Fibroblast of mammary gland (primary cell): ENCODE results near the gene SMARCD2.

Experiments
- DNase-seq: peaks from one replicate; pipeline ENCODE4 v3.0.0-alpha.2; 2010; ENCODE audit warnings: low read depth
- H3K4me3 ChIP-seq: 2 replicates; pipeline ENCODE4 v1.5.1; 2011; ENCODE audit warnings: low read depth, mild to moderate bottlenecking, low read length, moderate library complexity; ENCODE audit not compliant: control insufficient read depth
- CTCF ChIP-seq: conservative IDR thresholded peaks from 2 replicates; pipeline ENCODE4 v1.5.1; 2011; ENCODE audit warnings: low read depth, low read length, inconsistent platforms; ENCODE audit not compliant: control insufficient read depth, insufficient read depth

SMARCD2 gene

GRCh38 chr17:63842173-63842539 is 329 bp downstream of the SMARCD2 start:
- DNase-seq: no peak
- H3K4me3 ChIP-seq: peak overlapping the region; percentile 89
- no peak for TF ChIP-seq CTCF

- peak; percentile 37 for DNase-seq
- peak overlapping the region; percentile 89 for H3K4me3 ChIP-seq
- no peak for TF ChIP-seq CTCF
Measured at GRCh38 chr17:63841350-63842172, 924 bp downstream of the SMARCD2 start.

- TF ChIP-seq CTCF: no peak
- H3K4me3 ChIP-seq: peak overlapping the region; percentile 89
- peak; percentile 41 for DNase-seq
Measured at GRCh38 chr17:63840591-63841349, 1.7 kb downstream of the SMARCD2 start.

GRCh38 chr17:63838631-63839171 is 3.8 kb downstream of the SMARCD2 start:
- peak overlapping the region; percentile 10 for H3K4me3 ChIP-seq
- DNase-seq: peak; percentile 95

GRCh38 chr17:63837962-63838600 is 4.4 kb downstream of the SMARCD2 start:
- H3K4me3 ChIP-seq: no peak overlapping the region
- no peak for DNase-seq
- no peak for TF ChIP-seq CTCF

More at GRCh38 chr17:63838631-63839171, 3.8 kb downstream of the SMARCD2 start:
- no peak for TF ChIP-seq CTCF

GRCh38 chr17:63837480-63837879 is 5.0 kb downstream of the SMARCD2 start:
- DNase-seq: no peak
- no peak for TF ChIP-seq CTCF
- no peak overlapping the region for H3K4me3 ChIP-seq
